Activated naive CD4-positive, alpha-beta T cell treated with anti-CD3 and anti-CD28 coated beads, Interleukin-2, amount 50 U/mL, for 72 hours (primary cell): ENCODE measurements around the gene NHLRC2. TPM values are rescaled to one million over a fixed set of nuclear protein-coding genes. Genes with fewer than 3 reads are reported as not detected.
"Not testable (repeated sequence)": the region's sequence is repeated elsewhere in the genome, so short reads cannot be mapped to it uniquely, and the experiment has no call there.

Experiments
- ATAC-seq, 2 donors: fragments of 150-1000 bp; cut with Tn5 transposase; 2 replicates each; pipeline ENCODE4 v1.10.0; 2021; ENCODE audit warnings: mild to moderate bottlenecking in 2 of 2, moderate library complexity in 2 of 2
- DNase-seq, 2 donors: peaks; one replicate each; pipeline ENCODE4 v3.0.0; 2021 to 2022; ENCODE audit warnings: low spot score in 2 of 2
- H3K27ac Mint-ChIP-seq, 2 donors: one replicate each; pipeline ENCODE4 v1.8.0; 2022; ENCODE audit warnings: mild to moderate bottlenecking in 2 of 2, mixed read lengths in 2 of 2
- H3K36me3 Mint-ChIP-seq, 2 donors: one replicate each; pipeline ENCODE4 v1.8.0; 2022; ENCODE audit warnings: mixed read lengths in 2 of 2
- H3K9me3 Mint-ChIP-seq, 2 donors: one replicate each; pipeline ENCODE4 v1.8.0; 2022; ENCODE audit warnings: mixed read lengths in 2 of 2
- total RNA-seq, 2 donors: library from RNA; stranded (reverse); gene quantifications; one replicate each; pipeline ENCODE4 v1.2.3, GENCODE V29; 2022

NHLRC2 gene, protein sequence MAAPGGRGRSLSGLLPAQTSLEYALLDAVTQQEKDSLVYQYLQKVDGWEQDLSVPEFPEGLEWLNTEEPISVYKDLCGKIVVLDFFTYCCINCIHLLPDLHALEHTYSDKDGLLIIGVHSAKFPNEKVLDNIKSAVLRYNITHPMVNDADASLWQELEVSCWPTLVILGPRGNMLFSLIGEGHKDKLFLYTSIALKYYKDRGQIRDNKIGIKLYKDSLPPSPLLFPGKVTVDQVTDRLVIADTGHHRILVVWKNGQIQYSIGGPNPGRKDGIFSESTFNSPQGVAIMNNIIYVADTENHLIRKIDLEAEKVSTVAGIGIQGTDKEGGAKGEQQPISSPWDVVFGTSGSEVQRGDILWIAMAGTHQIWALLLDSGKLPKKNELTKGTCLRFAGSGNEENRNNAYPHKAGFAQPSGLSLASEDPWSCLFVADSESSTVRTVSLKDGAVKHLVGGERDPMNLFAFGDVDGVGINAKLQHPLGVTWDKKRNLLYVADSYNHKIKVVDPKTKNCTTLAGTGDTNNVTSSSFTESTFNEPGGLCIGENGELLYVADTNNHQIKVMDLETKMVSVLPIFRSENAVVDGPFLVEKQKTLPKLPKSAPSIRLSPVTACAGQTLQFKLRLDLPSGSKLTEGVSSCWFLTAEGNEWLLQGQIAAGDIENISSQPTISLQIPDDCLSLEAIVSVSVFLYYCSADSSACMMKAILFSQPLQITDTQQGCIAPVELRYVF
- 10 to 100 TPM in 1 of 2 donors, 1 to 10 TPM in 1; 7.4 to 23.0 TPM for total RNA-seq

GRCh38 chr10:113854013-113854760 is at the start of gene NHLRC2, which contains the start of gene DCLRE1A:
Gene NHLRC2 (plus strand): TSS chr10:113854661. CDS start chr10:113854873, 212 bp downstream.
Gene DCLRE1A (minus strand): TSS chr10:113854082. CDS start chr10:113853182, 900 bp downstream.
- DNase-seq = peak; percentile 68 to 69
- H3K36me3 Mint-ChIP-seq = peaks cover 26 to 40% of the 10 kb centered on the region in 2 donors
- H3K27ac Mint-ChIP-seq = peak within 1 kb of the TSS; percentile 96 to 97
- H3K9me3 Mint-ChIP-seq = no peaks in the 10 kb centered on the region
- ATAC-seq = peak; percentile 59 to 67

- no peak for ATAC-seq
- DNase-seq = no peak
- no peak overlapping the region for H3K27ac Mint-ChIP-seq
- H3K36me3 Mint-ChIP-seq = peaks cover 0 to 4% of the 10 kb centered on the region in 2 donors
- H3K9me3 Mint-ChIP-seq = no peaks in the 10 kb centered on the region
Measured at GRCh38 chr10:113806503-113806902, 48.0 kb upstream of the NHLRC2 start.

- H3K27ac Mint-ChIP-seq = no peak overlapping the region
- DNase-seq (no peak), ATAC-seq (no peak)
- H3K36me3 Mint-ChIP-seq = peaks cover 0 to 8% of the 10 kb centered on the region in 2 donors
- H3K9me3 Mint-ChIP-seq = peaks cover 0 to 6% of the 10 kb centered on the region in 2 donors
Measured at GRCh38 chr10:113808168-113808567, 46.3 kb upstream of the NHLRC2 start.

GRCh38 chr10:113814700-113815099 is 39.8 kb upstream of the NHLRC2 start:
- not testable (repeated sequence) for ATAC-seq, H3K27ac Mint-ChIP-seq, H3K9me3 Mint-ChIP-seq, H3K36me3 Mint-ChIP-seq, DNase-seq

GRCh38 chr10:113819989-113820388 is 34.5 kb upstream of the NHLRC2 start:
- ATAC-seq (no peak), DNase-seq (no peak)
- no peaks in the 10 kb centered on the region for H3K36me3 Mint-ChIP-seq
- no peak overlapping the region for H3K27ac Mint-ChIP-seq
- H3K9me3 Mint-ChIP-seq = no peaks in the 10 kb centered on the region

DNA sequence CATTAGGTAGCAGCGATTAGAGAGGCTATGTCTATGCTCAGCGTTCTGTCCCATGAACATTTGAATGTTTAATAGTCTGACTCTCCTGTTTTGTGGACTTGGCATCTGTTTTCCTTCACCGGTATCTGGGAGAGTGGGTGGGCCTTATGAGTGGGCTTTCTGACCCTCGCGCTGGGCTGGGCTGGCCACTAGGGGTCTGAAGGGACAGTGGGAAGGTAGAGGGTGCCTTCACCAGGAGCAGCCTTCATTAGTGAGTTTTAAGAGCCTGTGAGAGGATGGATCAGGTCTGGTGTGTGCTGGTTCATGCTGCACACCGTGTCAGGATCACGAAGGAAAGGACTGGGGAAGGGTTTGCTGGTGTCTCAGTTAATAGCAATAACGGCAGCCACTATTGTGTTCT is 34.0 kb upstream of the NHLRC2 start:
- no peak overlapping the region for H3K27ac Mint-ChIP-seq
- DNase-seq = no peak
- no peaks in the 10 kb centered on the region for H3K9me3 Mint-ChIP-seq
- H3K36me3 Mint-ChIP-seq = no peaks in the 10 kb centered on the region
- no peak for ATAC-seq

DNA sequence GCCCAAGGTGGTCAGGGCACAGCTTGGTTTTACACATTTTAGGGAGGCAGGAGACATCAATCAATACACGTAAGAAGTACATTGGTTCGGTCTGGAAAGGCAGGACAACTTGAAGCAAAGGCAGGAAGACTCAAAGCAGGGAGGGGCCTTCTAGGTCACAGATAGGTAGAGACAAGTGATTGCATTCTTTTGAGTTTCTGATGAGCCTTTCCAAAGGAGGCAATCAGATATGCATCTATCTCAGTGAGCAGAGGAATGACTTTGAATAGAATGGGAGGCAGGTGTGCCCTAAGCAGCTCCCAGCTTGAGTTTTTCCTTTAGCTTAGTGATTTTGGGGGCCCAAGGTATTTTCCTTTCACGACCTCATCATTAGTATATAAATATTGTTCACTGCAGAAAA is 33.2 kb upstream of the NHLRC2 start:
- not testable (repeated sequence) for H3K36me3 Mint-ChIP-seq, H3K9me3 Mint-ChIP-seq, DNase-seq, H3K27ac Mint-ChIP-seq, ATAC-seq

DNA sequence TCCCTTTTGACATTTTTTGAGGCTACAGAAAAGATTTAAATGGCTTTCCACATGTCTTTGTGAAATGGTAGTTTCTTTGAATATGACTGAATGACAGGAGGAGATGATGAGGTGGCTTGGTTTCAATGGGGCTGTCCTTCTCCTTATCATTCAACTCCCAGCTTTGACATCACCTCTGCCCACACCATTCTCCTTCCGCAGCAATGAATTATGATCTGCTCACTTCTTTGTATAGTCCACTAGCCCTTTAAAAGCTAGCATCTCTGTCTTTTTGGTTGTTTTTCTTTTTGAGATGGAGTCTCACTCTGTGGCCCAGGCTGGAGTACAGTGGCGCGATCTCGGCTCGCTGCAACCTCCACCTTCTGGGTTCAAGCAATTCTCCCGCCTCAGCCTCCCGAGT is 32.3 kb upstream of the NHLRC2 start:
- H3K9me3 Mint-ChIP-seq = no peaks in the 10 kb centered on the region
- DNase-seq = no peak
- no peak overlapping the region for H3K27ac Mint-ChIP-seq
- no peaks in the 10 kb centered on the region for H3K36me3 Mint-ChIP-seq
- ATAC-seq = no peak

DNA sequence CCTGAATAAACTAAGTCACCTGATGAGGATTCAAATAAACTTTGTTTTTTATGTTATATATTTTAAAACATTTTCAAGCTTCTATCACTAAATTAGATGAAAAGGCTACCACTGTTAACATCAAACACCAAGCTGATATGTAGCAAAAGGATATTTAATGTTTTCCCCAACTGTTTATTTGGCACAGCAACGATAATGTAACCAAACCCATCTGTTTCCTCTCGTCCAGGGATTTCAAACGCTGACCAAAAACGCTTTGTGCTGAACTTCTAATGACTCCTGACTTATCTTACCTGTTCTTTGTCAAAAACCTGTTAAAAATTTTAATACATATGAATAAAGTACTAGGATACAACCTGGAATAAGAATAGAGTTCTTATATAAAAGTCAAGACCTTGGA is 31.1 kb upstream of the NHLRC2 start:
- Mint-ChIP-seq H3K36me3 (no peaks in the 10 kb centered on the region), H3K9me3 (no peaks in the 10 kb centered on the region), H3K27ac (no peak overlapping the region)
- DNase-seq (no peak), ATAC-seq (no peak)

DNA sequence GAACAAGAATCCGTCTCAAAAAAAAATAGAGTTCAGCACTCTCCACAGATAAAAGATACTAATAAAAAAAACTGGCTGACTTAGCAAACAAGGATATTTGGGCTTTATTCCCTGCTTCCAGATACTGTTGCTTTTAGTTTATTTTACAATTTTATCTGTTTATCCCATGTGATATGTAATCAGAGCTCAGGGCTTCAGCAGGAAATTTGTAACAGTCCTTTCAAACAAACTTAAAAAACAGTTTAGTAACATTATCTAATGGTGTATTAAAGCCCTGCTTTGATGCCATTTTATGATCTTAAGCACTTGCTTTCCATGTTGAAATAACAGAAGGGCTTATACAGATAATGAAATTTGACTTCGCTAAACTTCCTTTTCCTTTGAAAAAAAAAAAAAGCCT is 28.7 kb upstream of the NHLRC2 start:
- ATAC-seq (no peak), DNase-seq (no peak)
- H3K9me3 Mint-ChIP-seq = no peaks in the 10 kb centered on the region
- H3K36me3 Mint-ChIP-seq = no peaks in the 10 kb centered on the region
- H3K27ac Mint-ChIP-seq = no peak overlapping the region

- not testable (repeated sequence) for H3K9me3 Mint-ChIP-seq, DNase-seq, H3K36me3 Mint-ChIP-seq, ATAC-seq, H3K27ac Mint-ChIP-seq
Measured at GRCh38 chr10:113828567-113828966, 25.9 kb upstream of the NHLRC2 start.

GRCh38 chr10:113842171-113842570 is 12.3 kb upstream of the NHLRC2 start:
- DNase-seq = no peak
- no peak overlapping the region for H3K27ac Mint-ChIP-seq
- ATAC-seq = peak in 1 of 2 donors; percentile 66
- H3K36me3 Mint-ChIP-seq = peaks cover 6 to 14% of the 10 kb centered on the region in 2 donors
- no peaks in the 10 kb centered on the region for H3K9me3 Mint-ChIP-seq

- no peak overlapping the region for H3K27ac Mint-ChIP-seq
- DNase-seq (no peak), ATAC-seq (no peak)
- H3K36me3 Mint-ChIP-seq = peaks cover 6 to 22% of the 10 kb centered on the region in 2 donors
- H3K9me3 Mint-ChIP-seq = no peaks in the 10 kb centered on the region
Measured at GRCh38 chr10:113843972-113844485, 10.4 kb upstream of the NHLRC2 start.

DNA sequence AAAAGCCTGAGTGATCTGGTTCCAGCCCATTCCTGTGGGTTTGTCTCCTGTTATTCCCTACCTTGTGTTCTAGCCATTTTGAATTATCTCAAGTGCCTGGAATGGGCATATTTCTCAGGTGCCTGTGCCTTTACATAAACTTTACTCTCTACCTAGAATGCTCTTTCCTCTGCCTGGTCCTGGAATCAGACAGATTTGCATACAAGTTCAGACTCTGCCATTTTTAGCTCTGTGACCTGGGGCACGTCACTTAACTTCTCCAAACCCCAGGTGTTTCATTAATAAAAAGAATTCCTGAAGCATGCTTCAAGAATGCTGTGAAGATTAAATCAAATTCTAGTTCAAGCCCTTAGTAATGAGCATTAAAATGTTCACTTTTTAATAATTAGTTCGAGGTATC is 8.4 kb upstream of the NHLRC2 start:
- H3K36me3 Mint-ChIP-seq = peaks cover 6 to 28% of the 10 kb centered on the region in 2 donors
- ATAC-seq (no peak), DNase-seq (no peak)
- H3K27ac Mint-ChIP-seq = no peak overlapping the region
- no peaks in the 10 kb centered on the region for H3K9me3 Mint-ChIP-seq

DNA sequence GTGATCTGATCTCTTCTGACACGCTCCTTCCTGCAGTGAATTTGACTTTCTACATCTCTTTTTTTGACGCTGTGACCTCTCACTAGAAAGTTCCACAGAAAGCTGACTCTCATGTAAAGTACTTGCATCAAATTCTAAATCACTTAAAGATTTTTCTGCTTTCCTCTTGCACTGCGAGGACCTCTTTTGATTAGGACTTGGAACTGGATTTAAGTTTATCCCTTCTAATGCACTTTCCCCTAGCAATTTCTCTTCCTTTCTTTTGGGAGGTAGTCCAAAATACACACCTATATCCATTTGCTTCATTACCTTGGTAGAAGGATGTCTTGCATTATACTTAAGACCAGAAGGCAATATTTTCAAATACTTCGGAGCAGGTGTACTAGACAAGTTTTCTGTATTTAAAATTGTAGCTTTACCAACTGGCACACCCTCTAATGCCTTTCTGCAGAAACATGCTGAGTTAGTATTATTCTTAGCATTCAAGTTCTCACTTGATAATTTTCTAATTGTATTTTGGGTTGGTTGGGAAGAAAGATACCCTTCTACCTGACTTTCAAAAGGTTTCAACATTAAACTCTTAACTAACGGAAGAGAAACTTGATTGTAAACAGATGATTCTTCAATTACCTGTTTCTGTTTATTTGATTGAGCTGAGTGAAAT is 5.2 kb upstream of the NHLRC2 start:
- Mint-ChIP-seq H3K9me3 (no peaks in the 10 kb centered on the region), H3K27ac (no peak overlapping the region), H3K36me3 (peaks cover 16 to 31% of the 10 kb centered on the region in 2 donors)
- ATAC-seq (no peak), DNase-seq (no peak)

DNA sequence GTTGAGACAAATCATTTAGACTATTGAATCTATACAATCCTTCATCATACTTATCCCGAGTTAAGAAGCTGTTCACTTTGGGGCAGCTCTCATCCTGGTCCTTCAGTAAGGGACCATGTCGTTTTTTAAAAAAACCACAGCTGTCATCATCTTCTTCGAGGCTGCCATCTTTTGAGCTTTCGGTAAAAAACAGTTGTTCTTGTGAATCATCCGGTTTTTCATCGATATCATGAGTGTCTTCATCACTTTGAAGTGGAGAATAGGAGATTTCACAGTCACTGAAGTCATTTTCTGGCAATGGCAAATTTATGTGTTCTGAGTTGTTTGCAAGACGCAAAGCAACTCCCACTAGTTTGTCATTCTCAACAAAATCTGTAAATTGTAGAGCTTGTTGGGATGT is 4.5 kb upstream of the NHLRC2 start:
- Mint-ChIP-seq H3K36me3 (peaks cover 20 to 33% of the 10 kb centered on the region in 2 donors), H3K9me3 (no peaks in the 10 kb centered on the region), H3K27ac (peak overlapping the region in 1 of 2 donors; percentile 66)
- ATAC-seq (no peak), DNase-seq (no peak)
